ENCODE measurements around the gene IL10RA. TPM values are rescaled to one million over a fixed set of nuclear protein-coding genes. Genes with fewer than 3 reads are reported as not detected.

IL10RA gene
- total RNA-seq, 1 experiment from 2014 or later = 1.7 TPM

GRCh38 chr11:117958949-117959348, 27.2 kb upstream of the IL10RA start:
- TF ChIP-seq EGR1 (IDR thresholded peaks at IDR 0.05; ENCODE audit: low read depth) (no peak), CTCF (IDR thresholded peaks at IDR 0.05 in 2 of 3, conservative IDR thresholded peaks at IDR 0.05 in 1 of 3; ENCODE audit: borderline replicate concordance in 1 of 3, insufficient read depth in 1 of 3, low read depth in 2 of 3, low read length in 2 of 3) (no peak), RAD21 (IDR thresholded peaks at IDR 0.05; ENCODE audit: low read depth) (no peak), TCF7L2 (IDR thresholded peaks at IDR 0.05; ENCODE audit: borderline replicate concordance, extremely low read depth, insufficient read depth, insufficient read length) (no peak), CEBPB (IDR thresholded peaks at IDR 0.05; ENCODE audit: low read depth) (no peak)
- ChIA-PET CTCF (no interaction called here), POLR2A (no interaction called here), RAD21 (ENCODE audit: low non-redundant PET in 1 of 2, low total read pairs in 2 of 2, uncharacterized antibody in 2 of 2, unreplicated experiment in 2 of 2) (no interaction called here)
- Histone ChIP-seq H3K9me2 (ENCODE audit: insufficient read depth) (no peaks in the 10 kb centered on the region), H3K4me3 (replicated peaks in 1 of 2; ENCODE audit: low read depth in 1 of 2, low read length in 2 of 2) (no peak overlapping the region), H3K4me2 (ENCODE audit: low read length) (no peak overlapping the region), H3K36me3 (ENCODE audit: control insufficient read depth in 1 of 2, insufficient read depth in 2 of 2, low read length in 2 of 2) (no peaks in the 10 kb centered on the region), H4K20me1 (ENCODE audit: insufficient read depth) (no peaks in the 10 kb centered on the region), H3K27me3 (ENCODE audit: insufficient read depth, low read length) (no peaks in the 10 kb centered on the region), H3K4me1 (ENCODE audit: control insufficient read depth in 1 of 2, insufficient read depth in 2 of 2, low read length in 2 of 2) (no peaks in the 10 kb centered on the region), H3K27ac (ENCODE audit: low read depth, low read length) (no peak overlapping the region), H3K9me3 (ENCODE audit: control insufficient read depth in 1 of 2, insufficient read depth in 1 of 2, low read depth in 1 of 2, low read length in 2 of 2) (0 out of 4 replicates have a peak, but pooled peaks cover 0 to 3% of the 10 kb centered on the region in 2 experiments), H2AFZ (ENCODE audit: low read depth, low read length, poor library complexity, severe bottlenecking) (no peak overlapping the region), H3K79me2 (ENCODE audit: insufficient read depth, low read length) (no peaks in the 10 kb centered on the region), H3K9ac (ENCODE audit: low read length) (no peak overlapping the region)
- no peak for ATAC-seq
- BruUV-seq (replicated peaks) = no TSS peak
- no peak for DNase-seq (ENCODE audit: low read depth, low spot score)
- intact Hi-C loops (cut with micrococcal nuclease) = no loop called here

- no peak for ATAC-seq
- POLR2A ChIA-PET = no interaction called here
- H3K9me3 ChIP-seq (ENCODE audit: control insufficient read depth in 1 of 2, insufficient read depth in 1 of 2, low read depth in 1 of 2, low read length in 2 of 2) = 0 out of 4 replicates have a peak, but pooled peaks cover 0 to 3% of the 10 kb centered on the region in 2 experiments
- TF ChIP-seq RAD21 (IDR thresholded peaks at IDR 0.05; ENCODE audit: low read depth) = no peak
- TF ChIP-seq CTCF (IDR thresholded peaks at IDR 0.05 in 2 of 3, conservative IDR thresholded peaks at IDR 0.05 in 1 of 3; ENCODE audit: borderline replicate concordance in 1 of 3, insufficient read depth in 1 of 3, low read depth in 2 of 3, low read length in 2 of 3) = no peak
- TF ChIP-seq, protein P1, sequence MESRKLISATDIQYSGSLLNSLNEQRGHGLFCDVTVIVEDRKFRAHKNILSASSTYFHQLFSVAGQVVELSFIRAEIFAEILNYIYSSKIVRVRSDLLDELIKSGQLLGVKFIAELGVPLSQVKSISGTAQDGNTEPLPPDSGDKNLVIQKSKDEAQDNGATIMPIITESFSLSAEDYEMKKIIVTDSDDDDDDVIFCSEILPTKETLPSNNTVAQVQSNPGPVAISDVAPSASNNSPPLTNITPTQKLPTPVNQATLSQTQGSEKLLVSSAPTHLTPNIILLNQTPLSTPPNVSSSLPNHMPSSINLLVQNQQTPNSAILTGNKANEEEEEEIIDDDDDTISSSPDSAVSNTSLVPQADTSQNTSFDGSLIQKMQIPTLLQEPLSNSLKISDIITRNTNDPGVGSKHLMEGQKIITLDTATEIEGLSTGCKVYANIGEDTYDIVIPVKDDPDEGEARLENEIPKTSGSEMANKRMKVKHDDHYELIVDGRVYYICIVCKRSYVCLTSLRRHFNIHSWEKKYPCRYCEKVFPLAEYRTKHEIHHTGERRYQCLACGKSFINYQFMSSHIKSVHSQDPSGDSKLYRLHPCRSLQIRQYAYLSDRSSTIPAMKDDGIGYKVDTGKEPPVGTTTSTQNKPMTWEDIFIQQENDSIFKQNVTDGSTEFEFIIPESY (IDR thresholded peaks at IDR 0.05; ENCODE audit: extremely low read depth, insufficient replicate concordance, low read length) = no peak
- TF ChIP-seq SP1 (IDR thresholded peaks at IDR 0.05; ENCODE audit: low read depth) = no peak
- TF ChIP-seq, protein P2, sequence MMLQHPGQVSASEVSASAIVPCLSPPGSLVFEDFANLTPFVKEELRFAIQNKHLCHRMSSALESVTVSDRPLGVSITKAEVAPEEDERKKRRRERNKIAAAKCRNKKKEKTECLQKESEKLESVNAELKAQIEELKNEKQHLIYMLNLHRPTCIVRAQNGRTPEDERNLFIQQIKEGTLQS (IDR thresholded peaks at IDR 0.05) = no peak
- no peak for TF ChIP-seq JUND (IDR thresholded peaks at IDR 0.05)
- TF ChIP-seq TCF7L2 (IDR thresholded peaks at IDR 0.05; ENCODE audit: borderline replicate concordance, extremely low read depth, insufficient read depth, insufficient read length) = no peak
- TF ChIP-seq CBX3 (IDR thresholded peaks at IDR 0.05; ENCODE audit: low read depth) = no peak
- no peak for TF ChIP-seq MAX (IDR thresholded peaks at IDR 0.05)
Observed at GRCh38 chr11:117959438-117960149, 26.6 kb upstream of the IL10RA start.

More at GRCh38 chr11:117959438-117960149, 26.6 kb upstream of the IL10RA start:
- no peaks in the 10 kb centered on the region for H3K36me3 ChIP-seq (ENCODE audit: control insufficient read depth in 1 of 2, insufficient read depth in 2 of 2, low read length in 2 of 2)
- H3K9ac ChIP-seq (ENCODE audit: low read length) = no peak overlapping the region
- no peak overlapping the region for H2AFZ ChIP-seq (ENCODE audit: low read depth, low read length, poor library complexity, severe bottlenecking)
- H4K20me1 ChIP-seq (ENCODE audit: insufficient read depth) = no peaks in the 10 kb centered on the region
- BruUV-seq (replicated peaks) = no TSS peak
- no peaks in the 10 kb centered on the region for H3K27me3 ChIP-seq (ENCODE audit: insufficient read depth, low read length)
- no peak overlapping the region for H3K27ac ChIP-seq (ENCODE audit: low read depth, low read length)
- no peaks in the 10 kb centered on the region for H3K9me2 ChIP-seq (ENCODE audit: insufficient read depth)
- no peaks in the 10 kb centered on the region for H3K4me1 ChIP-seq (ENCODE audit: control insufficient read depth in 1 of 2, insufficient read depth in 2 of 2, low read length in 2 of 2)
- no peaks in the 10 kb centered on the region for H3K79me2 ChIP-seq (ENCODE audit: insufficient read depth, low read length)
- ChIA-PET CTCF (interaction anchor here (1.0 kb wide), 2 partner anchors 13 to 141 kb away, joined by 3 to 6 read pairs; no protein-coding TSS in a partner anchor), RAD21 (ENCODE audit: low non-redundant PET in 1 of 2, low total read pairs in 2 of 2, uncharacterized antibody in 2 of 2, unreplicated experiment in 2 of 2) (no interaction called here)
- no peak for DNase-seq (ENCODE audit: low read depth, low spot score)
- intact Hi-C loops (cut with micrococcal nuclease) = no loop called here
- no peak overlapping the region for H3K4me3 ChIP-seq (replicated peaks in 1 of 2; ENCODE audit: low read depth in 1 of 2, low read length in 2 of 2)
- no peak overlapping the region for H3K4me2 ChIP-seq (ENCODE audit: low read length)

Measured in HCT116 (cell line).